ENCODE results near the gene CYB561D2. TPM values are rescaled to one million over a fixed set of nuclear protein-coding genes. Genes with fewer than 3 reads are reported as not detected.

Gene CYB561D2
- total and polyA plus RNA-seq, 2 experiments from 2014 or later: 10.7 to 23.8 TPM

DNA sequence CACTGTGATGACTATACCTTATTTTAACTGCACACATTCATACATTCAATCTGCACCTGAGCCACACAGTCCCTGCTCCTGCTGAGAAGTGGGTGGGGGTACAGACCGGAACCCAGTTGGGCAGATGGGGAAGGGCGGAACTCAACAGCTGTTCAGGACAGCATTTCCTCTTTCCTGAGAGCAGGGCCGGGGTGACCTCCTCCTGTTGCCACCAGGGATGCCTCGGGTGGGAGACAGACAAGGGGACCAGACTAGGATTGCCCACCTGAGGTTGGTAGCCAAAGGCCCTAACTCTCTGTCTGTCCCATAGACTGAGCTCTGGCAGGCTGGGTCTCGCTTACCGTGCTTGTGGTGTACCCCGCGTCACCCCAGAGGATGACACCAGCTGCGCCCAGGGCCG, 32.0 kb upstream of the CYB561D2 start:
- no peak for DNase-seq (ENCODE audit: low read depth in 1 of 2, low spot score in 1 of 2)
- no peak overlapping the region for H3K27ac ChIP-seq
- no peaks in the 10 kb centered on the region for H3K27me3 ChIP-seq
- H3K9me3 ChIP-seq (ENCODE audit: low read depth): no peaks in the 10 kb centered on the region
- H3K4me3 ChIP-seq: no peak overlapping the region
- H3K4me1 ChIP-seq (ENCODE audit: low read depth): peaks cover 21% of the 10 kb centered on the region
- TF ChIP-seq, protein P1, sequence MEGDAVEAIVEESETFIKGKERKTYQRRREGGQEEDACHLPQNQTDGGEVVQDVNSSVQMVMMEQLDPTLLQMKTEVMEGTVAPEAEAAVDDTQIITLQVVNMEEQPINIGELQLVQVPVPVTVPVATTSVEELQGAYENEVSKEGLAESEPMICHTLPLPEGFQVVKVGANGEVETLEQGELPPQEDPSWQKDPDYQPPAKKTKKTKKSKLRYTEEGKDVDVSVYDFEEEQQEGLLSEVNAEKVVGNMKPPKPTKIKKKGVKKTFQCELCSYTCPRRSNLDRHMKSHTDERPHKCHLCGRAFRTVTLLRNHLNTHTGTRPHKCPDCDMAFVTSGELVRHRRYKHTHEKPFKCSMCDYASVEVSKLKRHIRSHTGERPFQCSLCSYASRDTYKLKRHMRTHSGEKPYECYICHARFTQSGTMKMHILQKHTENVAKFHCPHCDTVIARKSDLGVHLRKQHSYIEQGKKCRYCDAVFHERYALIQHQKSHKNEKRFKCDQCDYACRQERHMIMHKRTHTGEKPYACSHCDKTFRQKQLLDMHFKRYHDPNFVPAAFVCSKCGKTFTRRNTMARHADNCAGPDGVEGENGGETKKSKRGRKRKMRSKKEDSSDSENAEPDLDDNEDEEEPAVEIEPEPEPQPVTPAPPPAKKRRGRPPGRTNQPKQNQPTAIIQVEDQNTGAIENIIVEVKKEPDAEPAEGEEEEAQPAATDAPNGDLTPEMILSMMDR (IDR thresholded peaks at IDR 0.05; ENCODE audit: low read depth, low read length): no peak
- H3K36me3 ChIP-seq: peaks cover 24% of the 10 kb centered on the region

DNA sequence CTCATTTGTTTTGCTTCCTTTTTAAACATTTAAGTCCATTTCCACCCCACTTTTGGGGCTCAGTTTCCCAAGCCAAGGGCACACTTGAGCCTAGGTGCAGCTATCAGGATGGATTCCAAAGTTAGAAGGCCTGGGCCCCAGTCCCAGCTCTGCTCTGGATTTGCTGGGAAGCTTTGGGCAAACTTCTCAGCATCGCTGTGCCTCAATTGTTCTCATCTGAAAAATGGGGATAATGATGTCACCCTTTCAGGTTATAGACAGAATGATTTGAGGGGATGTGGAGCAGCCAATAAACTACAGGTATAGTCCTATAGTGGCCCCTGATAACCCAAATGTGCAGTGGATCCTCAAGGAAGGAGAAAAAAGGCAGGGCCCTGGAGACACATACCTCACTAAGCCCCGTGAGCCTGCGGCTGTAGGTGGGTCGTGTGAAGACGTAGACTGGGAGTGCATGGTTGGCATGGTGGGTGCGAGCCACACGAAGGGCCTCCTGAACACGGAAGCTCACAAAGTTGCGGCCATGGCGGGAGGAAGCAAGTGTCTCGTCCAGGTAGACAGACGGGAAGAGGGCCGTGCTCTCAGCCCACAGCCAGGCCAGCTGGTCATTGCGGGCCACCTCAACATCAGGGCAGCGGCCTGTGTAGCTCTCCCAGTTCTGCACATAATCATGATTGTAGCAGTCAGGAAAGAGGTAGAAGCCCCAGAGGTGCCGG, 31.3 kb upstream of the CYB561D2 start:
- peaks cover 24% of the 10 kb centered on the region for H3K4me1 ChIP-seq (ENCODE audit: low read depth)
- H3K27me3 ChIP-seq: no peaks in the 10 kb centered on the region
- no peaks in the 10 kb centered on the region for H3K9me3 ChIP-seq (ENCODE audit: low read depth)
- no peak for DNase-seq (ENCODE audit: low read depth in 1 of 2, low spot score in 1 of 2)
- TF ChIP-seq, protein P1 (IDR thresholded peaks at IDR 0.05; ENCODE audit: low read depth, low read length): no peak
- peaks cover 24% of the 10 kb centered on the region for H3K36me3 ChIP-seq
- H3K4me3 ChIP-seq: no peak overlapping the region
- H3K27ac ChIP-seq: no peak overlapping the region

DNA sequence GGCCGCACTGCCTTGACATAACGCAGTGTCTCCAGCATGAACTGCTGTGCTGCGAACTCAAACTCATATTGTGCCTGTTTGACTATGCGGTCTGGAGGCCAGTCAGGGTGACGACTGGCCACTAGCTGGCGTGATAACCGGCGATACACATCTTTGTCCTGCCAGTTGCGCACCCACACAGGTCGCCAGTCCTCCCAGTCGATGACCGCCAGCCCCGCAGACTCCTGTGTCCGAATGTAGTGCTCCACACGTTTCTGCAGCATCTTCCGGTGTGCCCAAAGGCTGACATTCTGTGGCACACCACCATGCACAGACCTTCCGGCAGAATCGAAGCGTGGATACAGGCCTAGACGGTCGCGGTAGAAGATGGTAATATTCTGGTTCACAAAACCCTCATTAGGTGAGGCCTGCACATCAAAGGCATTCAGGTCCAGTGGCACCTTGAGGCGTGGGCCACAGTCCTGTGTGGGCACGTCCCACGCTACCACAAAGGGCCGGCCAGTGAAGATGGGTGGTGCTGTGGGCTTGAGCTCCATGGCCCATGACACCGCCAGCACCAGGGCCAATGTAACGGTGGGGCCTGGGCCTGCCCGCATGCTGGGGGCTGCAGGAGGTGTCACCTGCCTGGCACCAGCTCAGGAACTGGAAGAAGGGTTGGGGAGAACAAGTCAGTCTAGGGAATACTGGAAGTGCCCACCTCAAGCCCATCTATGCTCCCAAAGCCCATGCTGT, 30.6 kb upstream of the CYB561D2 start:
- DNase-seq (ENCODE audit: low read depth in 1 of 2, low spot score in 1 of 2): no peak
- peak overlapping the region; percentile 100 for H3K27ac ChIP-seq
- H3K4me3 ChIP-seq: peak overlapping the region; percentile 65
- TF ChIP-seq, protein P1 (IDR thresholded peaks at IDR 0.05; ENCODE audit: low read depth, low read length): no peak
- H3K9me3 ChIP-seq (ENCODE audit: low read depth): no peaks in the 10 kb centered on the region
- peaks cover 24% of the 10 kb centered on the region for H3K4me1 ChIP-seq (ENCODE audit: low read depth)
- H3K36me3 ChIP-seq: peaks cover 24% of the 10 kb centered on the region
- H3K27me3 ChIP-seq: no peaks in the 10 kb centered on the region

DNA sequence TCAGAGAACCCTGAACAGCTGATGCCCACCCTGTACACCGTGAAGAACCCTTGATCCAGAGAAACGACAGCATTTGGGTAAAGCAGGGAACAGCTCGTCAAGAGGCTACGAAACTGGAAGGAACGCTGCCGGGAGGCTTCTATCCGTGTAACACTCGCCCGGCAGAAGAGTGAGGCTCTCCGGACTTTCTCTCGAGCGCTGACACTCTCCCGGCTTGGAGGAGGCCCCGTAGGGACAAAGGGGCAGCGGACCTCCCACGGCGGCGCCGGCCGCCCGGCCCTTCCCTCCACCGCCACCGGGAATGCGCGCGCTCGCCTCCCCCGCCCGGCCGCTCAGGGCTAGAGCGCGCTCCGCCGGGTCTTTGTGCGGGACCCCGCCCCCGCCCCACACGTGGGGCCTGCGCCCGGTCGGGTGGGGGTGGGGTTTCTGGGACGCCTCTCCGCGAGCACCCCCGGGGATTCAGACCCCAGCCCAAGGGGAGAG, 29.8 kb upstream of the CYB561D2 start:
- Histone ChIP-seq H3K4me3 (peak overlapping the region; percentile 65), H3K9me3 (ENCODE audit: low read depth) (no peaks in the 10 kb centered on the region), H3K36me3 (peaks cover 24% of the 10 kb centered on the region), H3K4me1 (ENCODE audit: low read depth) (peaks cover 24% of the 10 kb centered on the region), H3K27ac (peak overlapping the region; percentile 100), H3K27me3 (no peaks in the 10 kb centered on the region)
- DNase-seq (ENCODE audit: low read depth in 1 of 2, low spot score in 1 of 2): peak; percentile 81 to 92
- TF ChIP-seq, protein P1 (IDR thresholded peaks at IDR 0.05; ENCODE audit: low read depth, low read length): no peak

DNA sequence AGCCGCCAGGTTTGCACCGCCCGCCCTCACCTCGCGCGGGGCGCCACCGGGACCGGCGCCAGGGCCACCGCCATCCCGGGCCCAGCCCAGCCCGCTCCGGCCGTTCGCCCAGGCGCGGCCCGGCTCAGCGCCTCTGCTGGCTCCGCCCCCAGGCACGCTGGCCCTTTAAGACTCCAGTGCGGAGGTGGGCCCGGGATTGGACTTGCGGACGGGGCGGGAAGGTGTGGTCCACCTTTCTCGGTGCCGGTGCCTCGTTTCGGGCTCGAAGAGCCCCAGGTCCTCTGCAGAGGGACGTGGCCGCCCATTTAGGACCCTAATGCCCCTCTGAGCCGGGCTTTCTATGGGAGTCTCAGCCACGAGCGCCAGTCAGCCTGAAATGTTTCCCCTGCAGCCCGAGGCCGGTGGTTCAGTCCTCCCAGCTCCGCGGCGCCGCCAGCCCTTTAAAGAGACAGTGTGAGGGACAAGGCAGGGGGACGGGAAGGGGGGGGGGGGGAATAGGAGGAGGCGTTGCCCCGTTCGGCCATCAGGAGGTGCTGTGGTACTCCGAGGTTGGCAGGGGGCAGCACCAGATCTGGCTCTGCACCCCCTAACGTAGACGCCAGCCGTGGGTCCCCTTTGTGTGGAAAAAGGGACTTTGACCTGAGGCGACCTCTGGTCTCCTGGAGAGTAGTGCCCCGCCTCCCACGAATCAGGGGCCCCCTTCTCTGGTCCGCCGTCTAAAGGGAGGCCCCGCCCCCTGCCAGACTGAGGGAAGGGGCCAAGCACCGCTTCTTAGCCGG, 29.1 kb upstream of the CYB561D2 start:
- TF ChIP-seq, protein P1 (IDR thresholded peaks at IDR 0.05; ENCODE audit: low read depth, low read length): peak; percentile 47
- Histone ChIP-seq H3K4me1 (ENCODE audit: low read depth) (peaks cover 24% of the 10 kb centered on the region), H3K27ac (peak overlapping the region; percentile 100), H3K9me3 (ENCODE audit: low read depth) (no peaks in the 10 kb centered on the region), H3K36me3 (peaks cover 21% of the 10 kb centered on the region), H3K4me3 (peak overlapping the region; percentile 65), H3K27me3 (no peaks in the 10 kb centered on the region)
- DNase-seq (ENCODE audit: low read depth in 1 of 2, low spot score in 1 of 2): peak; percentile 93 to 94
